Stimulated activated naive CD4-positive, alpha-beta T cell (primary cell): ENCODE data around the gene GRID2.

ENCODE experiments used
- DNase-seq, 6 experiments: peaks; one replicate each; lab custom pipeline; 2025; lab: John Stamatoyannopoulos, UW

The GRID2 gene

GRCh38 chr4:93814141-93814540 lies 1510.4 kb downstream of the GRID2 start:
- DNase-seq: no peak

- no peak for DNase-seq
Measured at GRCh38 chr4:93814722-93815121, 1511.0 kb downstream of the GRID2 start.
